Bronchial epithelial cell (primary cell): ENCODE measurements around the gene TPRG1L. TPM values are rescaled to one million over a fixed set of nuclear protein-coding genes. Genes with fewer than 3 reads are reported as not detected.
A peak's percentile ranks its signal among the peaks of the same experiment; 100 is the strongest.
"Not testable (repeated sequence)": the region's sequence is repeated elsewhere in the genome, so short reads cannot be mapped to it uniquely, and the experiment has no call there.

ENCODE experiments used
- DNase-seq: peaks from one replicate; pipeline ENCODE4 v3.0.0-alpha.2; 2010; ENCODE audit warnings: low read depth
- FAIRE-seq: peaks from 2 replicates; lab custom pipeline; 2011; peaks lifted over from hg19 to GRCh38; lab: Jason Lieb, UNC
- H3K27me3 ChIP-seq: 2 replicates; pipeline ENCODE4 v1.5.1; 2011; ENCODE audit warnings: low read length; ENCODE audit not compliant: control insufficient read depth, insufficient read depth
- H3K36me3 ChIP-seq: 2 replicates; pipeline ENCODE4 v1.5.1; 2011; ENCODE audit warnings: low read length; ENCODE audit not compliant: control insufficient read depth, insufficient read depth
- H3K4me3 ChIP-seq: 2 replicates; pipeline ENCODE4 v1.5.1; 2011; ENCODE audit warnings: mild to moderate bottlenecking, low read depth, low read length, control low read depth
- CTCF ChIP-seq: IDR thresholded peaks from 2 replicates; pipeline ENCODE4 v1.5.1; 2011; ENCODE audit warnings: mild to moderate bottlenecking, moderate library complexity, low read length, control low read depth, inconsistent platforms; ENCODE audit not compliant: insufficient read depth, severe bottlenecking
- total RNA-seq: library from RNA; depleted of rRNA; stranded (reverse); fragments of >200 nt; gene quantifications from 2 replicates; pipeline ENCODE4 v1.2.1, GENCODE V29; 2014

TPRG1L gene
- total RNA-seq, 1 donor from 2014 or later: 33.4 TPM

GRCh38 chr1:3578906-3579305, 45.9 kb upstream of the TPRG1L start:
- Histone ChIP-seq H3K4me3 (no peak overlapping the region), H3K27me3 (no peaks in the 10 kb centered on the region), H3K36me3 (no peaks in the 10 kb centered on the region)
- no peak for FAIRE-seq
- DNase-seq: no peak
- no peak for TF ChIP-seq CTCF

- Histone ChIP-seq H3K4me3 (no peak overlapping the region), H3K36me3 (no peaks in the 10 kb centered on the region), H3K27me3 (no peaks in the 10 kb centered on the region)
- FAIRE-seq (no peak), DNase-seq (no peak)
- TF ChIP-seq CTCF: no peak
Measured at GRCh38 chr1:3579626-3580025, 45.2 kb upstream of the TPRG1L start.

GRCh38 chr1:3580231-3580630, 44.6 kb upstream of the TPRG1L start:
- Histone ChIP-seq H3K27me3 (no peaks in the 10 kb centered on the region), H3K4me3 (no peak overlapping the region), H3K36me3 (no peaks in the 10 kb centered on the region)
- DNase-seq (no peak), FAIRE-seq (no peak)
- no peak for TF ChIP-seq CTCF

GRCh38 chr1:3581296-3582036, 43.3 kb upstream of the TPRG1L start:
- H3K27me3 ChIP-seq: no peaks in the 10 kb centered on the region
- no peak for DNase-seq
- no peak for TF ChIP-seq CTCF
- no peaks in the 10 kb centered on the region for H3K36me3 ChIP-seq
- no peak overlapping the region for H3K4me3 ChIP-seq
- FAIRE-seq: no peak

GRCh38 chr1:3583751-3584150, 41.1 kb upstream of the TPRG1L start:
- not testable (repeated sequence) for H3K4me3 ChIP-seq, H3K36me3 ChIP-seq, DNase-seq, FAIRE-seq, H3K27me3 ChIP-seq

- no peak for TF ChIP-seq CTCF
- H3K27me3 ChIP-seq: no peaks in the 10 kb centered on the region
- no peak overlapping the region for H3K4me3 ChIP-seq
- no peaks in the 10 kb centered on the region for H3K36me3 ChIP-seq
- no peak for DNase-seq
- FAIRE-seq: no peak
Measured at GRCh38 chr1:3584915-3585314, 39.9 kb upstream of the TPRG1L start.

GRCh38 chr1:3585353-3585868, 39.4 kb upstream of the TPRG1L start:
- DNase-seq, H3K27me3 ChIP-seq: not testable (repeated sequence)
- peak; percentile 100 for FAIRE-seq

More at GRCh38 chr1:3585353-3585868, 39.4 kb upstream of the TPRG1L start:
- not testable (repeated sequence) for H3K4me3 ChIP-seq, H3K36me3 ChIP-seq
